Ectodermal cell (in vitro differentiated cells): ENCODE data around the gene SIT1.
"Not testable (repeated sequence)": the region's sequence is repeated elsewhere in the genome, so short reads cannot be mapped to it uniquely, and the experiment has no call there.

Experiments used
- H3K27ac ChIP-seq: 2 replicates; pipeline ENCODE4 v1.7.0; 2013; ENCODE audit warnings: mild to moderate bottlenecking, low read depth, low read length; ENCODE audit not compliant: insufficient read depth, poor library complexity, severe bottlenecking
- H3K27me3 ChIP-seq: 2 replicates; pipeline ENCODE4 v1.7.0; 2013; ENCODE audit warnings: mild to moderate bottlenecking, low read length; ENCODE audit not compliant: insufficient read depth, control insufficient read depth, poor library complexity, severe bottlenecking
- H3K36me3 ChIP-seq: one replicate; pipeline ENCODE4 v1.7.0; 2013; ENCODE audit warnings: low read length; ENCODE audit not compliant: control insufficient read depth, insufficient read depth
- H3K4me1 ChIP-seq: one replicate; pipeline ENCODE4 v1.7.0; 2013; ENCODE audit warnings: low read length; ENCODE audit not compliant: control insufficient read depth, insufficient read depth
- H3K4me3 ChIP-seq: 2 replicates; pipeline ENCODE4 v1.7.0; 2013; ENCODE audit warnings: low read depth, low read length, control low read depth; ENCODE audit not compliant: insufficient read depth
- H3K9me3 ChIP-seq: 2 replicates; pipeline ENCODE4 v1.7.0; 2013; ENCODE audit warnings: mild to moderate bottlenecking, low read length, moderate library complexity; ENCODE audit not compliant: control insufficient read depth
- WGBS, 2 experiments: methylation state at CpG; one replicate each; pipeline ENCODE4 v1.1.7; 2013; ENCODE audit warnings: missing lambda C conversion rate in 2 of 2; 5-methylcytosine and 5-hydroxymethylcytosine counted together

The SIT1 gene

DNA sequence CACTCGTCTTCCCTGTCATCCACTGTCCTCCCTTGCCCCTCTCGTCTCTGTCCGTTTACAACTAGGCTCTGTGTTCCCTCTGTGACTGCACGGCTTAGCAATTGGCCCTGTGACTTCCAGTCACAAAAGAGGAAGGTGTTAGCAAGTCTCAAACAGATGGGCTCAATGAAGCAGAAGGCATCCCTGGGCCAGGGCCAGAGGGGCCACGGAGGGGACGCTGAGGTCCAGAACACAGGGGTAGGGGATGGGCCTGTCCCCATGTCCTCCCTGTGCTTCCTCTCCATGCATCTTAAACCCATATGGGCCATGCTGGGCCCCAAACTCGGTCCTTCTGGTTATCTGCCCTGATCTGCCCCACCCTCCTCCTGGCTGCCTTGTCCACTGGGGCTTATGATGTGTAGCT, 32.4 kb downstream of the SIT1 start, which contains the start of gene CD72:
CD72 (minus strand) TSS at position 89 of the 403 bp plus-strand sequence. CDS start 110 bp downstream, outside the sequence.
- Histone ChIP-seq H3K27ac (no peak within 1 kb of the TSS), H3K27me3 (peaks cover 42% of the 10 kb centered on the region), H3K9me3 (no peaks in the 10 kb centered on the region), H3K4me3 (peak within 1 kb of the TSS; percentile 34), H3K36me3 (no peaks in the 10 kb centered on the region), H3K4me1 (no peaks in the 10 kb centered on the region)
- WGBS, 2 experiments = 84 to 86% methylated on average over 7 of the region's 7 CpGs

DNA sequence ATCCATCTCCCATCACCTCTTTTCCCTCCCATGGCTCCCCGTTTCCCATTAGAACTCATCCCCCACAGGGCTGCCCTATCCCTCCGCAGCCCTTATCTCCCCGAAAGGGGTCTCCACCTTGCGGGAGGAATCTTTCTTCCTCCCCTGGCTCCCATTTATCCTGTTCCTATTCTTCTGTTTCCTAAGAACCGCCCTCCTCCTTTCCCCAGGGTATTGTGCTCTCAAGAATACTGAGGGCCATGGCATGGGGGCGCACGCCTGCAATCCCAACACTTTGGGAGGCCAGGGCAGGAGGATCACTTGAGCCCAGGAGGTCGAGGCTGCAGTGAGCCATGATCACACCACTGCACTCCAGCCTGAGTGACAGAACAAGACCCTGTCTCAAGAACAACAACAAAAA, 33.2 kb downstream of the SIT1 start:
- WGBS, 2 experiments = 77 to 79% methylated on average over 8 of the region's 8 CpGs
- H3K27ac ChIP-seq = no peak overlapping the region
- H3K9me3 ChIP-seq = no peaks in the 10 kb centered on the region
- H3K4me1 ChIP-seq = no peaks in the 10 kb centered on the region
- no peaks in the 10 kb centered on the region for H3K36me3 ChIP-seq
- no peak overlapping the region for H3K4me3 ChIP-seq
- H3K27me3 ChIP-seq = peaks cover 45% of the 10 kb centered on the region

DNA sequence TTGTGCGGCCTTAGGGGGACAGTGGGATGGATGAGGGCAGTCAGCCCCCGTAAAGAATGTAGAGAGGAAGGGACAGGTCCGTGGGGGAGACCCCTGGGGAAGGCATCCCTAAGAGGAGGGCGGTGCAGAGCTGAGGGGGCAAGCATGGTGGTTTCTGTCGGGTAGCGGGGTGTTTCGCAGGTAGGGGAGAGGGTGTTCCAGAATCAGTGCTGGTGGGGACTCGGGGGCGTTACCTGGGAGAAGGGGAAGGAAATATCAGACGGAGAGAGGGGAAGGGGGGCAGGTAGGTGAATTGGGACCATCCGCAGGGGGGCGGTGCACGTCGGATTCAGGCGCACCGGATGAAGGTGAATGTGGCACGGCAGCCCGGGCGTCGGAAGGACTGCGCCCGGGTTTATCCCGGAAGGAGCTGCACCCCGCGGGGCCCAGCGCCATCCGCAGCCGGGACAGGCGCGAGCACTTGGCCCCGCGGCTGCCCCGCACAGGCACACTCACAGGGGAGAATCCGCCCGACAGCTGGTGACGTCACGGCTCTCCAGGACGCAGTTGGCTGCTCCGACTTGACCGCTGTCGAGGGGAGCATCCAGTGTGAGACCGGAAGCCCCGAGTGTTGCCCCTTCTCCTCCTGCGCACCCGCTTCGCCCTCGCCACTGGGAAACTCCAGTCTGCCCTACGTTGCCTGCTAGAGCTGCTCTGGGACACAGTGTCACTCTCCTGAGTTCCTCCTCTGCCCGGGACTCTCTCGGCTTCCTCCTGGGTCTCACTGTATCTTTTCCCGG, 33.9 kb downstream of the SIT1 start:
- Histone ChIP-seq H3K27ac (no peak overlapping the region), H3K36me3 (no peaks in the 10 kb centered on the region), H3K4me3 (peak overlapping the region; percentile 34), H3K9me3 (no peaks in the 10 kb centered on the region), H3K4me1 (no peaks in the 10 kb centered on the region), H3K27me3 (peaks cover 45% of the 10 kb centered on the region)
- 14 to 15% methylated on average over 51 of the region's 51 CpGs for WGBS, 2 experiments

DNA sequence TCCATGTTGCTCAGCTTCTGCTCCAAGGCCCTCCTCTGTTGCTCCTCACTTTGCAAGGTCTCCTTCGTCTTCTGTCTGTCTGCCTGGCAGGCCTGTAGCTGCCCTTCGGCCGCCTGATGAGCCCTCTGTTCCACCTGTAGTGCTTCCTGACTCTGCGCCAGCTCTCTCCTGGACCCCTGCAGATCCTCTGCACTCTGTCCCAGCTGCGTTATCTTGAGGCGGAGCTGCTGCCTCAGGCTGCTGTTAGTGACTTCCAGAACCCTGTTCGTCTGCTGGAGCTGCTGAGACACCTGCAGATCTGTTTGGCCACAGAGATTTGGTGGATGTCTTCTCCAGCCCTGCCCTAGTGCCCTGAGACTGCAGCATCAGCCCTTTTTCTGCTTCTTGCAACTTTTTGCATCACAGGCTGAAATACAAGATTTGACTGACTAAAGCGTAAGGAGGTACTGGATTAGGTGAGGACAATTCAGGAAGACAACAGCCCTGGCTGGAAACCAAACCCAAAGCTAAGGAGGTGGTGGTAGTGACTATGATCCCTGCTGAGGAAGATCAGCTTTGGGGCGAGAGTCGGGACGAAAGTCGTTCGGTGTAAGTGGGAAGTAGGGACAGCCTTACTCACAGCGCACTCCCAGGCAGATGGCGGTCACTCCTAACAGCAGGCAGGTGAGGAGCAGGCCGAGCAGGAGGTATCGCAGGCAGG, 34.6 kb downstream of the SIT1 start:
- Histone ChIP-seq H3K36me3 (no peaks in the 10 kb centered on the region), H3K27me3 (peaks cover 45% of the 10 kb centered on the region), H3K4me3 (no peak overlapping the region), H3K4me1 (no peaks in the 10 kb centered on the region), H3K9me3 (no peaks in the 10 kb centered on the region), H3K27ac (no peak overlapping the region)
- WGBS, 2 experiments = 75 to 76% methylated on average over 17 of the region's 17 CpGs

DNA sequence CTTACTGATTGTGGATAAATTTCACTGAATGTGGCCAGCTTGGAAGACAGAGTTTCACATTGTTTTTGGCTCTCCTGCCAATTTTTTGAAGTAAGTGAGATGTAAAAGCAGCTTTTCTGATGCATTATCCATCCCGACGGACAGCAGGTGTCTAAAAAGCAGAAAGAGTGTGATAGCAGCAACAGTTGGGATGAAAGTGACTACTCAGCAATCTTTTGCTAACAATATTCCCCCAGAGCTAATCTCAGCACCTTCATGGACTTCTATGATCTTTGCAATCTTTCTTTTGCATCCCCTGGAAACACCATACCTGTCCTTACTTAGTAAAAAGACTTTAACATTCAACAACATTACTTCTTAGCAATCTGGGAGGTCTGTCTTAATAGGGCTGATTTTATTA, 37.9 kb downstream of the SIT1 start:
- Histone ChIP-seq H3K4me3 (no peak overlapping the region), H3K27me3 (peaks cover 41% of the 10 kb centered on the region), H3K4me1 (no peaks in the 10 kb centered on the region), H3K27ac (no peak overlapping the region), H3K36me3 (peaks cover 6% of the 10 kb centered on the region), H3K9me3 (no peaks in the 10 kb centered on the region)
- WGBS, 2 experiments = 88 to 92% methylated on average over 2 of the region's 2 CpGs

DNA sequence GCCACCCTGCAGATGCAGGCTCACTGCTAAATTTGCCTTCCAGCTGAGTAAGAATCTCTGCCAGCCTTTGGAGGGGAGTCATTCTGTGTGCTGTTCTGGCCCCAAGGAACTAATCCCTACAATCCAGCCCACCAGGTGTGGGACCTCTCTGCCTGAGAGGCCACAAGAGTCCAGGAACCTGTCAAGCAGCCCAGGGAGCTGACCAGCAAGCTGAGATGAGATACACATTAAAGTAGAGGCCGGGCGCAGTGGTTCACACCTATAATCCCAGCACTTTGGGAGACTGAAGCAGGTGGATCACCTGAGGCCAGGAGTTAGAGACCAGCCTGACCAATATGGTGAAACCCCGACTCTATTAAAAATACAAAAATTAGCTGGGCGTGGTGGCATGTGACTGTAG, 38.7 kb downstream of the SIT1 start:
- not testable (repeated sequence) for H3K4me1 ChIP-seq, H3K27ac ChIP-seq, H3K4me3 ChIP-seq, H3K36me3 ChIP-seq, H3K9me3 ChIP-seq
- H3K27me3 ChIP-seq = peaks cover 33% of the 10 kb centered on the region
- 91 to 96% methylated on average over 4 of the region's 4 CpGs for WGBS, 2 experiments

DNA sequence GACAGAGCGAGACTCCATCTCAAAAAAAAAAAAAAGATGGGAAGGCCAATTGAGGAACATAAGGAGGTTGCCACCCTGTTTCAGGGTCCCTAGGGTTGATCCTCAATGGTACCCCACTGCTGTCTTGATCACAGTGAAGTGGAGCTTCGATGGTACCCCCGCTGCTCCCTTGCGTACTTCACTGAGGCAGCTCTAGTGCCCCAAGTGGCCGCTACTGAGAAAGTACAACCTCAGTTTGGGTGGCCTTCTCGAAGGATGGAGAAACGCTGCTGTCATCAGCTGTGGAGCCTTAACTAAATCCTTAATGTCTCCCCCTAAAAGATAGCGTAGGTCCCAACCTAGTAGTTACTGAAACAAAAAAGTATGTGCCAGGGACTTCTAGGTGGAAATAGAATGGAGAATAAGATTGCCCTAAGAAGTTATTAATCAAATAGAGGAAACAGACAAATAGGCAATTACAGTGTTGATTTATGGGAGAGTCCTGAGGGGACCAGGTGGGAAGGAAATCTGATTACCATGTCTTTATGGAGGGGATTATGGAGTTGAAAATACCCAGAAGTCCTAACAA, 39.4 kb downstream of the SIT1 start:
- H3K27ac ChIP-seq = no peak overlapping the region
- peaks cover 4% of the 10 kb centered on the region for H3K4me1 ChIP-seq
- peaks cover 6% of the 10 kb centered on the region for H3K36me3 ChIP-seq
- no peak overlapping the region for H3K4me3 ChIP-seq
- H3K27me3 ChIP-seq = peaks cover 25% of the 10 kb centered on the region
- H3K9me3 ChIP-seq = no peaks in the 10 kb centered on the region
- 29 to 35% methylated on average over 8 of the region's 8 CpGs for WGBS, 2 experiments

DNA sequence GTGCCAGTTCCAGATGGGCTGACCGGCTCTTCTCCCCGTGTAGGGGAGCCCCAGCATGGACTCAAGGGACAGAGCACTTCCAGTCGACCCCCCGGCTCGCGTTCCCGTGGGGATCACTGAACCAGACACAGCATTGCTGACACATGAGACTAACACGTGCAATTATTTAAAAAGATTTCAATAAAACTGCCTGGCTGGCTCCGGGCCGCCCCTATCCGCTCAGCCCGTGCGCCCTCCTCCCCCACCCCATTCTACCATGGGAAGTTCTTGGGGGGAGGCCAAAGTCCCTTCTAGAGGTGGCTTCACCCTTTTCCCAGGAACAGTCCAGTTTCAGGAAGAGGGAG, 40.9 kb downstream of the SIT1 start:
- H3K27ac ChIP-seq = no peak overlapping the region
- H3K9me3 ChIP-seq = no peaks in the 10 kb centered on the region
- H3K4me1 ChIP-seq = peaks cover 7% of the 10 kb centered on the region
- H3K27me3 ChIP-seq = peaks cover 10% of the 10 kb centered on the region
- WGBS, 2 experiments = 93 to 96% methylated on average over 13 of the region's 13 CpGs
- no peak overlapping the region for H3K4me3 ChIP-seq
- H3K36me3 ChIP-seq = peaks cover 6% of the 10 kb centered on the region

DNA sequence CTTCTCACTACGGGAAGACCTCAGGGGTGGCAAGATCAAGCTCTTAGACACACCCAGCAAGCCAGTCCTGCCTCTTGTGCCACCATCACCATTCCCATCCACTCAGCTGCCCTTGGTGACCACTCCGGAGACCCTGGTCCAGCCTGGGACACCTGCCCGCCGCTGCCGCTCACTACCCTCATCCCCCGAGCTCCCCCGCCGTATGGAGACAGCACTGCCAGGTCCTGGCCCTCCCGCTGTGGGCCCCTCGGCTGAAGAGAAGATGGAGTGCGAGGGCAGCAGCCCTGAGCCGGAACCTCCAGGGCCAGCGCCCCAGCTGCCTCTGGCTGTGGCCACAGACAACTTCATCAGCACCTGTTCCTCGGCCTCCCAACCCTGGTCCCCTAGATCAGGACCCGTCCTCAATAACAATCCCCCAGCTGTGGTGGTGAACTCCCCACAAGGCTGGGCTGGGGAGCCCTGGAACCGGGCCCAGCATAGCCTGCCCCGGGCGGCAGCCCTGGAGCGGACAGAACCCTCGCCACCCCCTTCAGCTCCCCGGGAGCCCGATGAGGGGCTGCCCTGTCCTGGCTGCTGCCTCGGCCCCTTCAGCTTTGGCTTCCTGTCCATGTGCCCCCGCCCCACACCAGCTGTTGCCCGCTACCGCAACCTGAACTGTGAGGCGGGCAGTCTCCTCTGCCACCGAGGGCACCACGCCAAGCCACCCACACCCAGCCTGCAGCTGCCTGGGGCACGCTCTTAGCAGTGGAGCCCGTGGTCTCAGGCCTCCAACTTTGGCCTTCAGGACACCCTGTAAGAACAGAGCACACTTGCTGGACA, 41.5 kb downstream of the SIT1 start:
- no peak overlapping the region for H3K4me3 ChIP-seq
- no peak overlapping the region for H3K27ac ChIP-seq
- H3K9me3 ChIP-seq = no peaks in the 10 kb centered on the region
- WGBS, 2 experiments = 95% methylated on average over 31 of the region's 31 CpGs
- peaks cover 7% of the 10 kb centered on the region for H3K4me1 ChIP-seq
- peaks cover 7% of the 10 kb centered on the region for H3K27me3 ChIP-seq
- H3K36me3 ChIP-seq = peaks cover 6% of the 10 kb centered on the region

DNA sequence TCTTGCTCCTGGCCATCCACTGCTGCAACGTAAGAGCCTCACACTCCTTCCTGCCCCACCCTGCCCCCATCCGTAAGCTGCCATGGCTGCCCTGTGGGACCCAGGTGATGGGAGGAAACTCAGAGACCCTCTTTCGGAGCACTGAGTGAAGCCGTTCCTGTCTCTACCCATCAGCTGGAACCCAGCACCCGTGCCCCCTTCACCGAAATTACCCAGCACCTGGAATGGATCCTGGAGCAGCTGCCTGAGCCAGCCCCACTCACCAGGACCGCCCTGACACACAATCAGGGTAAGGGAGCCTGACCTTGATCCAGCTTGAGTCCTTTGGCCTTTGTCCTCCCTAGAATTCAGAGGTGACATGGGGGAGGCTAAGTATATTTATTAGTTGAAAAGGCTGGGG, 42.5 kb downstream of the SIT1 start:
- Histone ChIP-seq H3K4me1 (peaks cover 7% of the 10 kb centered on the region), H3K4me3 (no peak overlapping the region), H3K9me3 (no peaks in the 10 kb centered on the region), H3K36me3 (peaks cover 6% of the 10 kb centered on the region), H3K27me3 (peaks cover 4% of the 10 kb centered on the region), H3K27ac (no peak overlapping the region)
- WGBS, 2 experiments = 92 to 93% methylated on average over 7 of the region's 7 CpGs
